Choroid plexus epithelial cell (primary cell): ENCODE measurements around the gene SPATA16.

Source experiments
- DNase-seq: peaks from one replicate; pipeline ENCODE4 v3.0.0-alpha.2; 2010; ENCODE audit warnings: low read depth
- H3K4me3 ChIP-seq: 2 replicates; pipeline ENCODE4 v1.5.1; 2011; ENCODE audit warnings: low read depth, mild to moderate bottlenecking, control low read depth, low read length, moderate library complexity
- TF ChIP-seq, protein P1 (sequence below): conservative IDR thresholded peaks from 2 replicates; pipeline ENCODE4 v1.5.1; 2011; ENCODE audit warnings: low read depth, mild to moderate bottlenecking, control low read depth, inconsistent platforms, low read length, moderate library complexity

SPATA16 gene

DNA sequence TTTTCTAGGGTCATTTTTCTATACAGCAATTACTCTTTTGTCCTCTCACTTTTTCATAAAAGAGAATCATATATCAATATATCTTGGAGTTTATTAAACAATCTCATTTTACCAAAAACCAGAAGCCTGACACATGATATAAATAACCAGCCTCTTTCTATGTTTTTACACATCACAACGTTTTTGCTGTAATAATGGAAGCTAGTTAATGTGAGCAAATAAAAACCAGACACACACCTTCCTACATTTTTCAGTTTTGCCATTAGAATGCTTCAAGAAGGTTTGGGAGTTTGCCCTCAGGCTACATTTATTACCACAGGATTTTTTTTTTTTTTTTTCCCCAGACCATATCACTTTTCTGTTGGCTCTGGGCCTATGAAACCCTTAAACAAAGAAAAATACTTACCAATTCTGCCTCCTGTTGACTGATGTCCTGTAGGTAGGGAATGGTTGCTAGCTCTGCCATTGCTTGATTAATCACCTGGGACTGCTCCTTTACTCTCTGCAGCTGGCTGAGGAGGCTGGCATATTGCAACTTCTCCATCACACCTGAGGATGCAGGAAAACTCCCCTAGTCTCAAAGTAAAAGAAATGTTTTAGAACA lies 225.0 kb downstream of the SPATA16 start:
- H3K4me3 ChIP-seq, result no peak overlapping the region
- TF ChIP-seq, protein P1, sequence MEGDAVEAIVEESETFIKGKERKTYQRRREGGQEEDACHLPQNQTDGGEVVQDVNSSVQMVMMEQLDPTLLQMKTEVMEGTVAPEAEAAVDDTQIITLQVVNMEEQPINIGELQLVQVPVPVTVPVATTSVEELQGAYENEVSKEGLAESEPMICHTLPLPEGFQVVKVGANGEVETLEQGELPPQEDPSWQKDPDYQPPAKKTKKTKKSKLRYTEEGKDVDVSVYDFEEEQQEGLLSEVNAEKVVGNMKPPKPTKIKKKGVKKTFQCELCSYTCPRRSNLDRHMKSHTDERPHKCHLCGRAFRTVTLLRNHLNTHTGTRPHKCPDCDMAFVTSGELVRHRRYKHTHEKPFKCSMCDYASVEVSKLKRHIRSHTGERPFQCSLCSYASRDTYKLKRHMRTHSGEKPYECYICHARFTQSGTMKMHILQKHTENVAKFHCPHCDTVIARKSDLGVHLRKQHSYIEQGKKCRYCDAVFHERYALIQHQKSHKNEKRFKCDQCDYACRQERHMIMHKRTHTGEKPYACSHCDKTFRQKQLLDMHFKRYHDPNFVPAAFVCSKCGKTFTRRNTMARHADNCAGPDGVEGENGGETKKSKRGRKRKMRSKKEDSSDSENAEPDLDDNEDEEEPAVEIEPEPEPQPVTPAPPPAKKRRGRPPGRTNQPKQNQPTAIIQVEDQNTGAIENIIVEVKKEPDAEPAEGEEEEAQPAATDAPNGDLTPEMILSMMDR, result no peak
- no peak for DNase-seq

DNA sequence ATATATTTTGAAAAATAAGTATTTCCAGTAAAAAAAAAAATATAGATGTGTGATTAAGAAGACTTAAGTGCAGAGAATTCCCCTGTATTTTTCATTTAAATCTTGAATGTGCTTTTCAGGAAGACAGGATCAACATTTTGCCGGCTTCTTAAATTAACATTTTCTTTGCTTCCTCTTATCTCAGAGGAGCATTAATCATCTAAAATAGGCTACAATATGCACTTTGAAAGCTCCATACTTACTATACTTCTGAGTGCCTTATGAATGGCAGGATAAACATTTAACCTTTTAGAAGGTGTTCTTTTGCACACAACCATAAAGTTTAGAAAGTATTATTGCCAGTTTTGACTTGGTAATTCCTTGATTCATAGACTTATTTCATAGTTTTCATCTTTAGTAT lies 226.2 kb downstream of the SPATA16 start:
- DNase-seq, result no peak
- TF ChIP-seq, protein P1, result no peak
- no peak overlapping the region for H3K4me3 ChIP-seq

DNA sequence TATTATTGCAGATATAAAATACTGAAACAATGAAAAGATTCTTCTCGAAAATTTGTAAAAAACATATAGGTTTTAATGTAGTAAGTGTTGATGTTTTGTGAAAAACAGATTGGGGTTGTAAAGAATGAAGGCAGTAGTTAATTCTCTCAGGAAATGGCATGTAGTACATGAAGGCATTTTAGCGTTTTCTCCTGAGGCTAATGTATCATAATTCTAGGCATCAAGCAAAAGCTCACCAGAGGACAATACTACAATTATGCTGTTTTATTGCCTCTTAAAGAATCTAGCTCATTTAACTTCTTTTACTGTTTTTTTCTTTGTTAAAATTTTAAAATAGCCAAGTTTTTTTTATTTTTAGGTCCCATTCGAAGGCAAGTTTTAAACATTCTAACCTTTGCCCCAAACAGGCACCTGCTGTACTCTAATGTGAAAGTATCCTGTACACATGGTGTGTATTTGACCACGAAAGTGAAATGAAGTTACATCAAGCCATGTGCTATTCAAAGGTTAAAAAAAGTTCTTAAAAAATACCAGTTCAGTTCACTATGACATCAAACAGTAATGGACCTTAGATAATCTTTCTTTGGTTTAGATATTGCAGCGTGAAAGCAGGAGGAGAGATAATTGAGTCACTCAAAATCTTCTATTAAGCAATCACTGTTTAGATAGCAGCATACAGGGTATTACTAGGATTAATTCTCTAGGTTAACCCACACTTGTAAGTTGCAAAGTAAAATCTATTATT lies 227.0 kb downstream of the SPATA16 start:
- H3K4me3 ChIP-seq, result no peak overlapping the region
- peak; percentile 15 for DNase-seq
- TF ChIP-seq, protein P1, result no peak

DNA sequence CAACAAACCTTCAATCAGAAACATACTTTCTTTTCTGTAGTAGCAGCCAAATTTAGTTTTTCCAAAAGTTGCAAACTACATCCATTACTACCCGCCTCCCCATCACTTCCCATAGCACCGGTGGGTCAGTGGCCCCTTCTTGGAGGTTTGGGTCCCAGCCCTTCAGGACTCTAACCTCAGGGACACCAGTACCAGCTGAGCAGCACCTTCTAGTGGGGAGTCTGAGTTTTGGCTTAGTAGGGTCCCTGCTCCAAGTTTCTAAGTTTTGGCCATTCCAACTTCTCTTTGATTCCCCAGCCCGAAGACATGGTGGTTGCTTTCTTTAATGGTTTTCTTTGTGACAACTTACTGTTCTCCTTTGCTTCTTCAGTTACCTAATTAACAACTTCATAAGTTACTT lies 229.9 kb downstream of the SPATA16 start:
- DNase-seq, result no peak

DNA sequence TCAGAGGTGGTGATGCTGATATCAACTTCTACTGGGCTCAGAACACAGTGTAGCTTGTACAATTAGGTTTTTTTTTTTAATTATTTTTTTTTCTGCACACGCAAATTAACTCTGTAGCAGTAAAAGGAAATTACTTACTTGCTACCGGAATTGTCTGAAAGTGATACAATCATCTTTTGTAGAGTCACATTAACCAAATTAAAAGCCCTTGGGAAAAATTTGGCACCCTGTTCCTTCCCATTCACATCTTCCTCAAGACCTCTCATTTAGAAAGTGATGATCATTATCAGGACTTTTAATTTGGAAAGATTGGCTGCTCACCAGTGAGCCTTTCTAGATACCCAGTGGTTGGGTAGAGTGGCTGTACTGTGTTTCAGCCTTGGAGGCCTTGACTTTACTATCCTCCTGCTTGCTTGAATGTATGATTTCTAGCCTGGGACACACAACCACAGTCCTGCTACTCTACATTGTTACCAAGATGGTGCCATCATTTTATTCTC lies 232.2 kb downstream of the SPATA16 start:
- H3K4me3 ChIP-seq, result no peak overlapping the region
- DNase-seq, result no peak
- TF ChIP-seq, protein P1, result no peak

More for the DNA sequence above, 229.9 kb downstream of the SPATA16 start:
- TF ChIP-seq, protein P1, result peak; percentile 30
- no peak overlapping the region for H3K4me3 ChIP-seq

DNA sequence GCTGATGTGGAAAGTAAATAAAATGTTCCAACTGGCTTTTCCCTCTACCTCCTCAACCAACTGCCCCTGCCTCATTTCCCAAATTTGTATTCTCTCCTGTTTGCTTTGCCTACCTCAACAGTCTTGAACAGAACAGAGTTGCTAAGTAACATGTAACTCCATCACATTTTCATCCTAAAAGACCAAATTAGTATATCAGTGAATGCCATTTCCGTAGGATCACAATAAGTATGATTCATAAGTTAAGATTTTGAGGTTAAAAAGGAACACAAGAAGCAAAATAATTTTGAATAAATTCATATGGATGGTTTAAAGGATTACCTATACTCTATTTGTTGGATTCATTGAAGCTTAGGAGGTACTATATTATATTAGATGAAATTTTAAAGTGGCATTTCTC lies 235.6 kb downstream of the SPATA16 start:
- DNase-seq, result peak; percentile 41
- no peak overlapping the region for H3K4me3 ChIP-seq
- TF ChIP-seq, protein P1, result no peak
